Measurements from ENCODE around the gene ZNF330.

ZNF330 gene

DNA sequence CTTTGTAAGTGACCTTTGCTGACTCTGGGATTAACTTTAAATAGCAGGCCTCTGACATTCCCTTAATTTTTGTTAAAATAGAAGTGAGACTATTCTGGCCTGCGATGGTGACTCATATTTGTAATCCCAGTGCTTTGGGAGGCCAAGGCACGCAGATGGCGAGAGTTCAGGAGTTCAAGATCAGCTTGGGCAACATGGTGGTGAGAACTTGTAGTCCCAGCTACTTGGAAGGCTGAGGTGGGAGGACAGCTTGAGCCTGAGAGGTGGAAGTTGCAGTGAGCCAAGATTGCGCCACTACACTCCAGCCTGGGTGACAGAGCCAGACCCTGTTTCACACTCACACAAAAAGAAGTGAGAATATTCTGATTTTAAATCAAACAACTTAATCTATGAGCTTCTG is 27.3 kb downstream of the ZNF330 start:
- Mint-ChIP-seq H3K4me3 (no peak overlapping the region), H3K36me3 (no peaks in the 10 kb centered on the region), H3K9me3 (ENCODE audit: low read depth) (no peaks in the 10 kb centered on the region), H3K27me3 (no peaks in the 10 kb centered on the region), H3K4me1 (ENCODE audit: low read depth) (no peaks in the 10 kb centered on the region), H3K27ac (no peak overlapping the region)

- Mint-ChIP-seq H3K4me3 (no peak overlapping the region), H3K27me3 (no peaks in the 10 kb centered on the region), H3K4me1 (ENCODE audit: low read depth) (no peaks in the 10 kb centered on the region), H3K36me3 (no peaks in the 10 kb centered on the region), H3K9me3 (ENCODE audit: low read depth) (no peaks in the 10 kb centered on the region), H3K27ac (no peak overlapping the region)
These were observed 27.8 kb downstream of the ZNF330 start for GRCh38 chr4:141248486-141248885.

- H3K27me3 Mint-ChIP-seq, result peaks cover 2% of the 10 kb centered on the region
- H3K4me3 Mint-ChIP-seq, result no peak overlapping the region
- no peaks in the 10 kb centered on the region for H3K9me3 Mint-ChIP-seq (ENCODE audit: low read depth)
- H3K4me1 Mint-ChIP-seq (ENCODE audit: low read depth), result no peaks in the 10 kb centered on the region
- no peak overlapping the region for H3K27ac Mint-ChIP-seq
- no peaks in the 10 kb centered on the region for H3K36me3 Mint-ChIP-seq
These were observed 33.6 kb downstream of the ZNF330 start for GRCh38 chr4:141254326-141254725.

GRCh38 chr4:141255016-141255415 is 34.3 kb downstream of the ZNF330 start:
- no peaks in the 10 kb centered on the region for H3K36me3 Mint-ChIP-seq
- H3K4me3 Mint-ChIP-seq, result no peak overlapping the region
- no peaks in the 10 kb centered on the region for H3K9me3 Mint-ChIP-seq (ENCODE audit: low read depth)
- peaks cover 2% of the 10 kb centered on the region for H3K27me3 Mint-ChIP-seq
- no peak overlapping the region for H3K27ac Mint-ChIP-seq
- H3K4me1 Mint-ChIP-seq (ENCODE audit: low read depth), result no peaks in the 10 kb centered on the region

- peaks cover 4% of the 10 kb centered on the region for H3K27me3 Mint-ChIP-seq
- no peaks in the 10 kb centered on the region for H3K36me3 Mint-ChIP-seq
- no peak overlapping the region for H3K4me3 Mint-ChIP-seq
- H3K27ac Mint-ChIP-seq, result no peak overlapping the region
- H3K9me3 Mint-ChIP-seq (ENCODE audit: low read depth), result no peaks in the 10 kb centered on the region
- H3K4me1 Mint-ChIP-seq (ENCODE audit: low read depth), result no peaks in the 10 kb centered on the region
These were observed 37.9 kb downstream of the ZNF330 start for GRCh38 chr4:141258558-141258957.

DNA sequence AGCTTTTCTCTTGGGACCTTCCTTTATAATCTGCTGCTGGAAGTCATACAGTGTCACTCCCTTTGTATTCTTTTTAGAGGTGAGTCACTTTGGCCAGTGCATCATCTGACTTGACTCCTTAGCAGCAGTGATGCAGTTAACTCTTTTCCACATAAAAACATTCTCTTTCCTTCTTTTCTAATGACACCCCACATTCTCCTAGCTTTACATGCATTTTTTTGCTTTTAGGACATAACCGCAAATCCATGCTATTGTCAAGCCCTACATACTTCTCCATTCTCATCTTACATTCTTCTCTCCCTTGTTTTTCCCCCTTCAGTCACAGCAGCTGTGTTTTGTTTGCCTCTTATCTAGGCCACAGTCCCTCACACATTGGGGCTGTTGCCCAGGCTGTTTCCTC is 55.1 kb downstream of the ZNF330 start:
- Mint-ChIP-seq H3K9me3 (ENCODE audit: low read depth) (no peaks in the 10 kb centered on the region), H3K4me3 (no peak overlapping the region), H3K36me3 (no peaks in the 10 kb centered on the region), H3K27ac (no peak overlapping the region), H3K4me1 (ENCODE audit: low read depth) (no peaks in the 10 kb centered on the region), H3K27me3 (no peaks in the 10 kb centered on the region)

- H3K27ac Mint-ChIP-seq, result no peak overlapping the region
- H3K36me3 Mint-ChIP-seq, result no peaks in the 10 kb centered on the region
- no peaks in the 10 kb centered on the region for H3K4me1 Mint-ChIP-seq (ENCODE audit: low read depth)
- H3K4me3 Mint-ChIP-seq, result no peak overlapping the region
- H3K27me3 Mint-ChIP-seq, result no peaks in the 10 kb centered on the region
- H3K9me3 Mint-ChIP-seq (ENCODE audit: low read depth), result no peaks in the 10 kb centered on the region
These were observed 62.5 kb downstream of the ZNF330 start for GRCh38 chr4:141283152-141283551.

DNA sequence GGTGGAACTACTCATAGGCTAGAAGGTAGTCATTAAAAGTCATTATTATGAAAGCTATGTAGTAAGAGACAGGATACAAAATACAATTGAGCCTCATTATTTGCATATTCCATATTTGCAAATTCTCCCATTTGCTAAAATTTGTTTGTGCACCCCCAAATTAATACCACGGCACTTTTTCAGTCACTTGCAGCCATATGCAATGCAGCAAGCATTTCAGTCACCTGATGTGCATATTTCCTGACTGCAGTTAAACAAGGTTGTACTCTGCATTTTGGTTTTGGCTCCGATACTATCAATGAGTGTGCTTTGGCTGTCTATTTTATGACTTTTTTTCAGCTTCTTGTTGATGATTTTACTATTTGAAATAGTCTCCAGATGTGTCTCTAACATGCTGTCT is 62.9 kb downstream of the ZNF330 start:
- H3K36me3 Mint-ChIP-seq, result no peaks in the 10 kb centered on the region
- no peaks in the 10 kb centered on the region for H3K4me1 Mint-ChIP-seq (ENCODE audit: low read depth)
- no peak overlapping the region for H3K4me3 Mint-ChIP-seq
- H3K9me3 Mint-ChIP-seq (ENCODE audit: low read depth), result no peaks in the 10 kb centered on the region
- H3K27ac Mint-ChIP-seq, result no peak overlapping the region
- peaks cover 1% of the 10 kb centered on the region for H3K27me3 Mint-ChIP-seq
